ENCODE results near the gene PLA2G4A. TPM values are rescaled to one million over a fixed set of nuclear protein-coding genes. Genes with fewer than 3 reads are reported as not detected.

The PLA2G4A gene
- total RNA-seq, 1 donor from 2014 or later, result 2.8 TPM

- TF ChIP-seq, protein P1, sequence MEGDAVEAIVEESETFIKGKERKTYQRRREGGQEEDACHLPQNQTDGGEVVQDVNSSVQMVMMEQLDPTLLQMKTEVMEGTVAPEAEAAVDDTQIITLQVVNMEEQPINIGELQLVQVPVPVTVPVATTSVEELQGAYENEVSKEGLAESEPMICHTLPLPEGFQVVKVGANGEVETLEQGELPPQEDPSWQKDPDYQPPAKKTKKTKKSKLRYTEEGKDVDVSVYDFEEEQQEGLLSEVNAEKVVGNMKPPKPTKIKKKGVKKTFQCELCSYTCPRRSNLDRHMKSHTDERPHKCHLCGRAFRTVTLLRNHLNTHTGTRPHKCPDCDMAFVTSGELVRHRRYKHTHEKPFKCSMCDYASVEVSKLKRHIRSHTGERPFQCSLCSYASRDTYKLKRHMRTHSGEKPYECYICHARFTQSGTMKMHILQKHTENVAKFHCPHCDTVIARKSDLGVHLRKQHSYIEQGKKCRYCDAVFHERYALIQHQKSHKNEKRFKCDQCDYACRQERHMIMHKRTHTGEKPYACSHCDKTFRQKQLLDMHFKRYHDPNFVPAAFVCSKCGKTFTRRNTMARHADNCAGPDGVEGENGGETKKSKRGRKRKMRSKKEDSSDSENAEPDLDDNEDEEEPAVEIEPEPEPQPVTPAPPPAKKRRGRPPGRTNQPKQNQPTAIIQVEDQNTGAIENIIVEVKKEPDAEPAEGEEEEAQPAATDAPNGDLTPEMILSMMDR (conservative IDR thresholded peaks at IDR 0.05), result no peak
- H3K27ac Mint-ChIP-seq, result no peak overlapping the region
- H3K4me3 Mint-ChIP-seq, result no peak overlapping the region
- no peak for DNase-seq (ENCODE audit: extremely low spot score, unreplicated experiment)
- H3K4me1 Mint-ChIP-seq (ENCODE audit: unreplicated experiment), result peaks cover 4% of the 10 kb centered on the region
- peaks cover 10% of the 10 kb centered on the region for H3K9me3 Mint-ChIP-seq
- peaks cover 4% of the 10 kb centered on the region for H3K27me3 Mint-ChIP-seq
- H3K36me3 Mint-ChIP-seq, result no peaks in the 10 kb centered on the region
These were observed 10.3 kb downstream of the PLA2G4A start for GRCh38 chr1:186839041-186839400.

- TF ChIP-seq, protein P1 (conservative IDR thresholded peaks at IDR 0.05), result no peak
- Mint-ChIP-seq H3K36me3 (no peaks in the 10 kb centered on the region), H3K4me1 (ENCODE audit: unreplicated experiment) (peaks cover 4% of the 10 kb centered on the region), H3K27me3 (peaks cover 4% of the 10 kb centered on the region), H3K4me3 (no peak overlapping the region), H3K9me3 (peaks cover 10% of the 10 kb centered on the region), H3K27ac (peak overlapping the region; percentile 6)
- no peak for DNase-seq (ENCODE audit: extremely low spot score, unreplicated experiment)
These were observed 12.8 kb downstream of the PLA2G4A start for GRCh38 chr1:186841599-186841998.

GRCh38 chr1:186842547-186842946, 13.8 kb downstream of the PLA2G4A start:
- Mint-ChIP-seq H3K27me3 (peaks cover 4% of the 10 kb centered on the region), H3K27ac (no peak overlapping the region), H3K4me3 (no peak overlapping the region), H3K4me1 (ENCODE audit: unreplicated experiment) (peaks cover 4% of the 10 kb centered on the region), H3K36me3 (no peaks in the 10 kb centered on the region), H3K9me3 (peaks cover 4% of the 10 kb centered on the region)
- TF ChIP-seq, protein P1 (conservative IDR thresholded peaks at IDR 0.05), result no peak
- no peak for DNase-seq (ENCODE audit: extremely low spot score, unreplicated experiment)

DNA sequence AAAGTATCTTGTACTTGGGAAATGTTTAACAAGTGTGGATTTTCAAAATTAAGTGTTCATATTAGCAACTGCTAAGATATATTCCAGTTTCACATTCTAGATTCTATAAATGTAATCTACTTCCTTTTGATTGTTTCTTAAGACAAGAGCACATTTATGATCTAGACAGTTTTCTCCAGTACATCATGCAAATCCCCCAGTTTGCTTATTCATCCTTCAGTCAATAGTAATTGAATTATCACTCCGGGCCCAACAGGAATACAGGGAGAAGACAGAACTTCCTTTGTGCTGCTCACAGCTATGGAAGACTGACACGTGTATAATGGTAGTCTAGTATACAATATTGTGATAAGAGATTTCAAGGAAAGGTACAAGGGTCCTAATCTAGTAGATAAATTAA, 14.5 kb downstream of the PLA2G4A start:
- H3K4me3 Mint-ChIP-seq, result no peak overlapping the region
- H3K4me1 Mint-ChIP-seq (ENCODE audit: unreplicated experiment), result peaks cover 4% of the 10 kb centered on the region
- H3K36me3 Mint-ChIP-seq, result no peaks in the 10 kb centered on the region
- no peak overlapping the region for H3K27ac Mint-ChIP-seq
- DNase-seq (ENCODE audit: extremely low spot score, unreplicated experiment), result no peak
- H3K27me3 Mint-ChIP-seq, result peaks cover 4% of the 10 kb centered on the region
- TF ChIP-seq, protein P1 (conservative IDR thresholded peaks at IDR 0.05), result no peak
- peaks cover 4% of the 10 kb centered on the region for H3K9me3 Mint-ChIP-seq

- no peaks in the 10 kb centered on the region for H3K36me3 Mint-ChIP-seq
- peaks cover 4% of the 10 kb centered on the region for H3K4me1 Mint-ChIP-seq (ENCODE audit: unreplicated experiment)
- no peak overlapping the region for H3K4me3 Mint-ChIP-seq
- no peak for DNase-seq (ENCODE audit: extremely low spot score, unreplicated experiment)
- no peak overlapping the region for H3K27ac Mint-ChIP-seq
- peaks cover 4% of the 10 kb centered on the region for H3K27me3 Mint-ChIP-seq
- TF ChIP-seq, protein P1 (conservative IDR thresholded peaks at IDR 0.05), result no peak
- H3K9me3 Mint-ChIP-seq, result peaks cover 4% of the 10 kb centered on the region
These were observed 15.2 kb downstream of the PLA2G4A start for GRCh38 chr1:186843931-186844330.
